ENCODE results near the gene ADD2. TPM values are rescaled to one million over a fixed set of nuclear protein-coding genes. Genes with fewer than 3 reads are reported as not detected.
"Not testable (repeated sequence)": the region's sequence is repeated elsewhere in the genome, so short reads cannot be mapped to it uniquely, and the experiment has no call there.

Gene ADD2
- total RNA-seq, 2 donors from 2014 or later, result 18.3 to 76.0 TPM

DNA sequence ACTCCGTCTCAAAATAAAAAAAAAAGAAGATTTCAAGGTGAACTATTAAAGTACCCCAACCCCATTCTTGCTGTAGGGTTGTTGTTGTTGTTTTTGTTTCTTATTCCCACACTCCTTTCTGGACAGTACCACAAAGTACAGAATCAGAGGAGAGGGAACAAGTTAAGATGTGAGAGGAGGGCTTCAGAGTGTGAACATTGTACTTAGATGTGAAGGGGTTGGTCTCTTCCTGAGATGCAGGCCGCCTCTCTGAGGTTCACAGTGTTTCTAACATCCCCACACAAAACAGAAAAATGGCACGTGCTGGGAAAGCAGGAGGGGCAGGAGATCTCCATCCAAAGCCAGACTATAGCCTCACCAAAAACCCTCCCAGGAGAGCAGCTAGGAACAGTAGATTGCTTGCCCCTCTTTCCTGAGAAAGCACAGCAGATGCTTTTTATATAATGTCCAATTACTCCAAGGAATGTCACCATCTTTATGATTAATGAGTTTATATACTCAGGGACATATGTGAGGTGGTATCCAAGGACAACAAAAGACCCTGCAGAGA, 22.6 kb downstream of the ADD2 start:
- peaks cover 6 to 27% of the 10 kb centered on the region in 2 donors for H3K36me3 Mint-ChIP-seq
- no peak overlapping the region for H3K27ac Mint-ChIP-seq
- no peak for ATAC-seq
- peaks cover 5 to 6% of the 10 kb centered on the region in 2 donors for H3K9me3 Mint-ChIP-seq
- DNase-seq (ENCODE audit: low spot score in 2 of 2), result no peak

DNA sequence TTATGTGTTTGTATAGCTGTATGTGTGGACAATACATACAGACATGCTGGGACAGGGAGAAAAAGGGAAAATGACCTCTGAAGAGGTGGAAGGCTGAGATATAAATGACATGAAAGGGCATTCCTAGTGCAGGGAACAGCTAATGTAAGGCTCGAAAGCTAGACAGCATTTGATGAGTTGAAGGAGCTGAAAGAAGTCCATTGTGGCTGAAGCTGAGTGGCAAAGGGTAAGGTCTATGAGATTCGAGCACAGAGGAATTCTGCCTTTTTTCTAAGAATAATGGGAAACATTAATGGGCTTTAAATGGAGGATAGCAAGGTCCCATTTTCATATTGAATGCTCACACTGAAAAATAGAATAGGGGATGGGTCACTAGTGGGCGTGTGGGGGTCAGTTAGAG, 23.6 kb downstream of the ADD2 start:
- no peak for DNase-seq (ENCODE audit: low spot score in 2 of 2)
- Mint-ChIP-seq H3K36me3 (peaks cover 9 to 22% of the 10 kb centered on the region in 2 donors), H3K27ac (peak overlapping the region in 1 of 2 donors; percentile 2), H3K9me3 (peaks cover 6 to 8% of the 10 kb centered on the region in 2 donors)
- ATAC-seq, result no peak

DNA sequence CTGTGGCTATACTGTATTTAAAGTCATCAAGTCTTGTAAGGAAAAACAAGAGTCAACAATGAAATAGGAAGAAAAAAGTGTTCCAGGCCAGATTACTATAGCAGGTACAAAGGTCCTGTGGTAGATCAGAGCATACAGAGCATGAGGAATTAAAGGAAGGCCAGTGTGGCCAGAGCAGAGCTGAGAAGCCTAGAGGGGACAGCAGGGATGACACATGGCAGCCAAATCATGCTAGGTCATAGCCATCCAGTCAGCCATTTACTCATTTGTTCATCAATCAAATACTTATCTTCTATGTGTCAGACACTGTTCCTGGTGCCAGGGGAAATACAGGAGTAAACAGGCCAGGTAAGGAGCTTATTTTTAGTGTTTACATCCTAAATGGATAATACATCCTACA, 24.3 kb downstream of the ADD2 start:
- peaks cover 10 to 17% of the 10 kb centered on the region in 2 donors for H3K36me3 Mint-ChIP-seq
- no peak overlapping the region for H3K27ac Mint-ChIP-seq
- peaks cover 6 to 8% of the 10 kb centered on the region in 2 donors for H3K9me3 Mint-ChIP-seq
- DNase-seq (ENCODE audit: low spot score in 2 of 2) (no peak), ATAC-seq (no peak)

DNA sequence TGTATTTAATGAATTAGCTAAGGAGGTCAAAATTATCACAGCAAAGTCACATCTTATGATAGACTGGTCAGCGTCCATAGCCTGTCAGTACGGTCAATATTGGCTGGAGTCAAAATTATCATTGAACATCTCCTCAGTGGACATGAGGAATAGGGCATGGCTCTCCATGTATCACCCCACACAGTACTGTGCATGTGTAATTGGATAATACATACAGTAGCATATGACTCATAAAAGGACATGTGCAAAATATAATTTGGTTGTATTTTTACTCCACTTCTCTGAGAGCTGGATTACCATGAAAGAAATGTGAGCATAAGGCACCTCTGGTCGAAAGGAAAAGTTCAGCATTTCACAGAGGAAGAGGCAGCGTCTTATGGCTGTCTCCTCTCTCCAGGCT, 24.9 kb downstream of the ADD2 start:
- H3K36me3 Mint-ChIP-seq, result peaks cover 10 to 11% of the 10 kb centered on the region in 2 donors
- ATAC-seq (no peak), DNase-seq (ENCODE audit: low spot score in 2 of 2) (no peak)
- H3K27ac Mint-ChIP-seq, result no peak overlapping the region
- peaks cover 6 to 8% of the 10 kb centered on the region in 2 donors for H3K9me3 Mint-ChIP-seq

DNA sequence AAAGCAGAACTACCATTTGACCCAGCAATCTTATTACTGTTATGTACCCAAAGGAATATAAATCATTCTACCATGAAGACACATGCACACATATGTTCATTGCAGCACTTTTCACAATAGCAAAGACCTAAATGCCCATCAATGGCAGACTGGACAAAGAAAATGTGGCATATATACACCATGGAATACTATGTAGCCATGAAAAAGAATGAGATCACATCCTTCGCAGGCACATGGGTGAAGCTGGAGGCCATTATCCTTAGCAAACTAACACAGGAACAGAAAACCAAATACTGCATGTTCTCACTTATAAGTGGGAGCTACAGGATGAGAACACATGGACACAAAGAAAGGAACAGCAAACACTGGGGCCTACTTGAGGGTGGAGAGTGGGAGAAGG, 28.5 kb downstream of the ADD2 start:
- H3K9me3 Mint-ChIP-seq; H3K36me3 Mint-ChIP-seq; DNase-seq (ENCODE audit: low spot score in 2 of 2); H3K27ac Mint-ChIP-seq; ATAC-seq: not testable (repeated sequence)

DNA sequence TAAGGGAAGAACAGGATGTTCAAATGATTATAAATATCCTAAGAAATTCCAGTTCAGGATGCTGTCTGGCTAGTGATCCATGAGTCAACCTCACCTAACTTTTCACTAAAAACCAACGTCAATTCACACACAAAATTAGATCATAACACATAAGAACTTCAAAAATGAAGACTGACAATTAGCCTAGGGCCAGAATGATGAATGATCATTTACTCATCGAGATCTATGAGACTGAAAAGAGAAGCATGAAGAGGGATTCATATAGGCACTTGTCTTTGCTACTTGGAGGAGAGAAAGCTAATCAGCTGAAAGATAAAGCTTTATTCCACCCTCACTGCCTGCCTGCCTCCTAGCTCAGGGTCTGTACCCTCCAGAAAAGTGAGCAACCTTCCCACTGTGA, 29.8 kb downstream of the ADD2 start:
- H3K36me3 Mint-ChIP-seq, result peaks cover 0 to 4% of the 10 kb centered on the region in 2 donors
- DNase-seq (ENCODE audit: low spot score in 2 of 2) (no peak), ATAC-seq (no peak)
- peaks cover 3 to 4% of the 10 kb centered on the region in 2 donors for H3K9me3 Mint-ChIP-seq
- H3K27ac Mint-ChIP-seq, result no peak overlapping the region

DNA sequence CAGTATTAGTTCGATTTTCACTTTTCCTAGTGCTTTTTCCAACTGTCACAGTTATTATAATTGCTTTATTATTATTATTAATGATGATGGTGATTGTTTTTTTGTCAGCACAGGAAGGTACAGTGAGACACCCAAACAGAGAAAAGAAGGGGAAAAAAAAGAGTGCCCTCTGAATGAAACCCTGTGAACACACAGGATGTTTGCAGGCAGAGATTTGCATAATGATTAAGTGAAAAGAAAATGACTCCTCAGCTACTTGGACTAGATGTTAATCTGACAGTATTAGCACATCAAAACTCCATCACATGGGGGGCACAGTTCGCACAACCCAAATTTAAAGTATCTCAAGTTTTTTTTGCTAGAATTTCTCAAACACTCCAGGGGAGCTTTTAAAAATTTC, 32.9 kb downstream of the ADD2 start:
- Mint-ChIP-seq H3K36me3 (peaks cover 0 to 4% of the 10 kb centered on the region in 2 donors), H3K9me3 (peaks cover 3 to 4% of the 10 kb centered on the region in 2 donors), H3K27ac (no peak overlapping the region)
- DNase-seq (ENCODE audit: low spot score in 2 of 2), result no peak
- ATAC-seq, result peak in 1 of 2 donors; percentile 49

DNA sequence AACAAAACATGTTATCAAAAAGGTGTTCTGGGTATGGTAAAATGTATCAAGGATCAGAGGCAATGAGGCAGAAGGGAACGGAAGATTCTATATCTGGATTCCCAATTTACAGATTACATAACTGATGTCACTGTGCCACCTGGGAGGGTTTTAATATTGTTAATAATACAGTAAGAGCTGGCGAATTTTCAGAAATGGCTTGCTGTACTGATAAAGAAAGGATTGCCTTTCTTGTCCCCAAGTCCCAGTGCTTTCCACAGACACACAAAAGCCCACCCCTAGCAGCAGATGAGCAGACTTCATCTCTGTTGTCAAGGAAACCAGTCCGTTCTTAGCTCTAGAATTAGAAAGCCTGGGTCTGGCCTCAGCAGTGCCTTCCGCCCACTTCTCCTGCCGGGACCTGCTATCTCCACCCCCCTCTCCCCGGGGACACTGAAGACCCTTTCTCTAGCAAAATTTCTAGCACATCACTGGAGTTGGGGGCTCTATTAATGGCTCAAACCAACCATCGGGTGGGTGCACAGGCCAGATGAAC, 34.3 kb downstream of the ADD2 start:
- no peak for DNase-seq (ENCODE audit: low spot score in 2 of 2)
- no peak for ATAC-seq
- H3K36me3 Mint-ChIP-seq, result no peaks in the 10 kb centered on the region
- peaks cover 0 to 4% of the 10 kb centered on the region in 2 donors for H3K9me3 Mint-ChIP-seq
- H3K27ac Mint-ChIP-seq, result no peak overlapping the region

DNA sequence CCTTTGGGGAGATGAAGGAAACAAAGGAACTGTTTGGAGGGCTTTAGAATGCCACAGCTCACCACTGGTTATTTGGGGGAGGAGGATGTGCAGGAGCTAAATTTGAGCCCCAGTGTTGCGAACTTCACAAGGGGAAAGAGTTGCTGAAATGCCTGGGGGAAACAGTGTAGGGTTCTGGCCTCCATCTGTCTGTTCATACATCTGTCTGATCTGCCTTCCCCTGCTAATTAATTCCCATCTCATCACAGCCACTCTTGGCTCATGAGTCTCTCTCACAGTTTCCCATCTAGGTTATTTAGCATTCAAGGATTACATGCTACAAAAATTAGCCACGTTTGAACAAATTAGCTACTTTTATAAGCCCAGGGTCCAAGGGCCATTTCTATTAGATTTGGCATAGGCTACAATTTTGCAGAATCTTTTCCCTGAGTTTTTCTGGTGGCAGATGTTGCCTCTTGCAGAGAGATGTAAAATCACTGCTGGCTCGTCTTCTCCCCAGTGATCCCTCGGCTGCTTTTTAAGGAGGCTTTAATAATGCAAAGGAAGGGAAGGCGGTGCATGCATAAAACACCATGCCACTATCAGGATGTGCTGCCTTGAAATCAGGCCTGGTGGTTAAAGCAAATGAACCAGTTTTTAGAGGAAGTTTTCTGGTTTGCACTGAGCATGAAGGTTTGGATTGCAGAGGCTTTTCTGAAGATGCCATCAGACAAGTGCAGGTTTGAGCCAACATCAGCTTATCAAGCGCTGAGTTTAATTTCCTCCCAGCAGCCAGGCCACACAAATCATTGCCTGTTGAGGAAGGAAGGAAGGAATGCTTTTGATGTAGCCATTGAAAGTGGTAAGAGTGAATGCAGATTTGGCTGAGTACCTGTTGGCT, 35.0 kb downstream of the ADD2 start:
- no peaks in the 10 kb centered on the region for H3K36me3 Mint-ChIP-seq
- DNase-seq (ENCODE audit: low spot score in 2 of 2) (no peak), ATAC-seq (no peak)
- H3K9me3 Mint-ChIP-seq, result peaks cover 0 to 4% of the 10 kb centered on the region in 2 donors
- H3K27ac Mint-ChIP-seq, result no peak overlapping the region

DNA sequence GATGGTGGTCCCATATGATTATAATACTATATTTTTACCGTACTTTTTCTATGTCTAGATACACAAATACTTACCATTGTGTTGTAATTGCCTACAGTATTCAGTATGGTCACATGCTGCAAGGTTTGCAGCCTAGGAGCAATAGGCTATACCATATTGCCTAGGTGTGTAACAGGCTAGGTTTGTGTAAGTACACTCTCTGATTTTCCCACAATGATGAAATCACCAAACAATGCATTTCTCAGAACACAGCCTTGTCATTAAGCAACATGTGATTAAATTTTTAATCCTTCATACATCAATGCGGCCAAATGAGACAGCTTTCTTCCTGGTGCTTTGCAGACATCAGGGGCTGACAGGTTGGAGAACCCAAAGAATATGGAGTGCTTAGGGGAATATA, 37.3 kb downstream of the ADD2 start:
- DNase-seq (ENCODE audit: low spot score in 2 of 2) (no peak), ATAC-seq (no peak)
- Mint-ChIP-seq H3K36me3 (no peaks in the 10 kb centered on the region), H3K27ac (no peak overlapping the region), H3K9me3 (no peaks in the 10 kb centered on the region)

DNA sequence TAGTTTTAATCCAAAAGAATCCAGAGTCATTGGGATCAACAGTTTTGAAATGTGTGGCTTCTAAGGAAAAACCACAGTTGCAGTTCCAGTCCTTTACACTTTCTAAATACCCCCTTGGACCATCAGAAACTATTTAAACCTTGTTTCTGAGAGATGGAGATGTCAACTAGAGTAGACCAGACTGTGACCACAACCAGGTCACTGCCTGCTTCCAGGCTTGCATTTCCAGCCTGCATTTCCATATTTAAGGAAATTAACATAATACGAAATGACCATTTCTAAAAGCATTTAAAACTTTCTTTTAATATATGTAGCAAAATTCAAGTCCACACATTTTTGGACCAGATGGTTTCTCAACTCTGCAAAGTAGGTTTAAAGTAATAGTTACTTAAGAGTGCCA, 38.4 kb downstream of the ADD2 start:
- no peak for ATAC-seq
- no peak overlapping the region for H3K27ac Mint-ChIP-seq

DNA sequence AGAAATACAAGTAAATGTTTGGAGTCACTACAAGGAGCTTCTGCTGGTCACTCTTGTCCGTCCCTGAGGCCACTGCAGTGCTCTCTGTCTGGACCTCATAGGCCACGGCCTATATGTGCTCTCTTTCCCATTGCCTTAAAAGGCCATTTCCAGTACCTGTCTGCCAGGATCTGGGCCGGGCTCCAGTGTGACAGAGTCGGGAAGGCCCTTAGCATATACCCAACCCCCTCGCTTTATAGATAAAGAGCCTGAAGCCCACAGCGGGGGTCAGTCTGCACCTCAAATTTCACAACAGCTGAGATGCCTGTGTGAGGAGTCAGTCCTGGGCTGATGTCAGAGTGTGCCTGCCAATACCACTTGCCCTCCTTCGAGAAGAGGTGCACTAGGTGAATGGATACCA, 39.9 kb downstream of the ADD2 start:
- ATAC-seq, result no peak
- no peaks in the 10 kb centered on the region for H3K9me3 Mint-ChIP-seq
- H3K27ac Mint-ChIP-seq, result no peak overlapping the region
- no peaks in the 10 kb centered on the region for H3K36me3 Mint-ChIP-seq
- DNase-seq (ENCODE audit: low spot score in 2 of 2), result no peak

More for the DNA sequence above, 38.4 kb downstream of the ADD2 start:
- Mint-ChIP-seq H3K9me3 (no peaks in the 10 kb centered on the region), H3K36me3 (no peaks in the 10 kb centered on the region)
- no peak for DNase-seq (ENCODE audit: low spot score in 2 of 2)

DNA sequence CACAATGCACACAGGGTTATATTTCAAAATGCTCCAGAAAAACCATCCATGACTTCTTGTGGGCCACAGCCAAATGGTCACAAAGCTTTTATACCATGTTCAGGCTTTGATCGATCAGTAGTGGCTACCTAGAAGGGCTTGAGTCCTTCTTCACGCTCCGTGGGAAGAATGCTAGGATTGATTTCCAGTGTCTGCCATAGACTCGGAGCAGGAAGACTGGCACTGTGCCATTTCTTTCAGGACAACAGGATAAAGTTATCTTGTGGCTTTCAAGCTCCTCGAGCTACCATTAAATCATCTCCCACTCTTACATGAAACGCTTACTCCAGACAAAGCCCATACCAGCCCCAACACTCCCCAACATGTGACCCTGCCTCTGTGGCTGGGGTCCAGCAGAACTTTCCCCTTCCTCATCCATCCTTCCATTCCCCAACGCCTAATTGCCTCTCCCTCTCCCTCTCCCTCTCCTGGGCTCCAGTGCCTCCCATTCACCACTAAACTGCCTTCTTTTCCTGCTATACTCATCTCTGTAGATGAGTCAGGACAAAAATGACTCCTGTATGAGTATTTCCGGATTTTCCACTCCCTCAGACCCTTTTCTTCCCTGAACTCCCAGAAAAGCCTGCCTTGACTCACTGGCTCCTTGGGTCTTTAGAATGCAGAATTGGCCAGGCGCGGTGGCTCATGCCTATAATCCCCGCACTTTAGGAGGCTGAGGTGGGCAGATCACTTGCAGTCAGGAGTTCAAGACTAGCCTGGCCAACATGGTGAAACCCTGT, 40.9 kb downstream of the ADD2 start:
- H3K36me3 Mint-ChIP-seq, result no peaks in the 10 kb centered on the region
- no peak for DNase-seq (ENCODE audit: low spot score in 2 of 2)
- no peak for ATAC-seq
- H3K27ac Mint-ChIP-seq, result no peak overlapping the region
- H3K9me3 Mint-ChIP-seq, result no peaks in the 10 kb centered on the region

DNA sequence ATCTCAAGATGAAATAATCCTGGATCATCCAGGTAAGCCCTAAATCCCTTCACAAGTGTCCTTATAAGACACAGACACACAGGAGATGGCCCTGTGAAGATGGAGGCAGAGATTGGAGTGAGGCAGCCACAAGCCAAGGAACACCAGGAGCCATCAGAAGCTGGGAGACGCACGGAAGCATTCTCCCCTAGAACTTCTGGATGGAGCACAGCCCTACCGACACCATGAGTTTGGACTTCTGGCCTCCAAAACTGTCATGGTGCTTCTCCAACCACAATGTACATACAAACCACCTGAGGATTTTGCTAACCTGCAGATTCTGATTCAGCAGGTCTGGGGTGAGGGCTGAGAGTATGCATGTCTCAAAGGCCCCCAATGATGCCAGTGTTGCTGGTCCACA, 42.5 kb downstream of the ADD2 start:
- Mint-ChIP-seq H3K9me3 (no peaks in the 10 kb centered on the region), H3K36me3 (no peaks in the 10 kb centered on the region), H3K27ac (no peak overlapping the region)
- DNase-seq (ENCODE audit: low spot score in 2 of 2) (no peak), ATAC-seq (no peak)

DNA sequence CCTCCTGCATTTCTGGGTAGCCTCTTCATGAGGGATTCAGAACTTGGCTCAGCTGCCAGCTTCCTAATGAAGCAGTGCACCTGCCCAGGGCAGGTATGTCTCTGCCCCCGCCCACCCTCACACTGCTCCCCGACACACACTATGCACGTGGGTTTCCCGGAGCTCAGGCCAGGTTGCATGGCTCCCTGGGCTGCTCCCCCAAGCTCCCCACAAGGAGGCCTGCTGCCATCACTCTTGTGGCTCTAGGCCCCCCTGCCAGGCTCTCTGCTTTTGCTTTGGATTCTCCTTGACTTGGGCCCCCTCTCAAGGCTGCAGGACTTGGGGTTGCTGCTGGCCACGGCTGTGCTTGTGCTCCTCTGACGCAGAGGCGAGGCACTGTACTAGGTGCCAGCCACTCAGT, 43.6 kb downstream of the ADD2 start:
- Mint-ChIP-seq H3K27ac (no peak overlapping the region), H3K9me3 (no peaks in the 10 kb centered on the region), H3K36me3 (no peaks in the 10 kb centered on the region)
- ATAC-seq (no peak), DNase-seq (ENCODE audit: low spot score in 2 of 2) (no peak)

DNA sequence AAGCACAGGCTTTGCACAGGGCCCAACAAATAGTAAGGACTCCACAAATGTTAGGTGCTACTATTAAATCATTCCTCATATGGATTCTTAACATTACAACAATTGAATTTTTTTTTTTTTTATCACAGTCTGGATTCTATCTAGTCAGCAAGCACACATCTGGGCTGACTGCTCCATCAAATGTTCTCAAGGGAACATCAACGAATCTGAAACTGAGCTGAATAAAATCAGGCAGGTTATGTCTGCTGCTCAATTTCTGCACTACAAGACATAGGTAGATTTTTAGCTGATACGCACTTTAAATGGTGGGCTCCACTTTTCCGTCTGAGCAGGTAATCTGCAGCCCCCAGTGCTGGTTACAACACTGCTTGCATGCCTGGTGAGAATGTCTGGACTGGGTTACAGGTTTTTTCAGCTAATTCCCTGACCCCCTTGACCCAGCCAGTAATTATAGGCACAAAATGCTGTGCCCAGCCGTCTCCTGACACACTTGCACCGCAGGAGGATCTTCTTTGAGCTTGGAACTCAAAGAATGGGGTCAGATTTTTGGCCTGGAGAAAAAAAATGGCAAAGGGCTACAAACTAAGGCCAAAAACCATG, 44.6 kb downstream of the ADD2 start:
- ATAC-seq, result no peak

DNA sequence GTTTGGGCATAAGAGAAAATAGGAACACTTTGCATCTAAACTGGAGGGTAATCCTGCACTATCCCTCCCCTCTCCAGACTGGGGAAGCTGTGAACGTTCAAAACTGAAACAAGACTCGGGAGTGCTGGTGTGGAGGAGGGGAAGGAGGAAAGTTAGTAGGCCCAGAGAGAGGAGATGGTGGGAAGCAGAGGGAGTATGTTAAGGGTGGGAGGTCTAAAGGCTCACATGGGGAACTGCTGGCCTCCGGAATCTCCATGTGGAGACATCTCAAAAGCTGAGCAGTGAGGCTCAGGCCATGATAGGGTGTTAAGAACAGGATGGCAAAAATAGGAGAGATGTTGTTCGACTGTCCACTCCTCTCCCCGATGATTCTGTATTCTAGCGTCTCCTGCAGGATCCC, 47.9 kb downstream of the ADD2 start:
- Mint-ChIP-seq H3K36me3 (no peaks in the 10 kb centered on the region), H3K9me3 (no peaks in the 10 kb centered on the region), H3K27ac (no peak overlapping the region)
- no peak for ATAC-seq
- DNase-seq (ENCODE audit: low spot score in 2 of 2), result no peak

More for the DNA sequence above, 44.6 kb downstream of the ADD2 start:
- Mint-ChIP-seq H3K9me3 (no peaks in the 10 kb centered on the region), H3K27ac (no peak overlapping the region), H3K36me3 (no peaks in the 10 kb centered on the region)
- no peak for DNase-seq (ENCODE audit: low spot score in 2 of 2)

Measured in activated naive CD4-positive, alpha-beta T cell treated with anti-CD3 and anti-CD28 coated beads, Interleukin-2, amount 50 U/mL, for 72 hours (primary cell).